ENCODE measurements around the gene FXYD2. TPM values are rescaled to one million over a fixed set of nuclear protein-coding genes. Genes with fewer than 3 reads are reported as not detected.

The FXYD2 gene
- total RNA-seq, 5 donors from 2014 or later (not counting 1 experiment from before 2014, with no cell fraction given), result 4.3 to 26.0 (median 14.7) TPM

GRCh38 chr11:117851106-117851505, 26.6 kb upstream of the FXYD2 start:
- H3K9me3 Mint-ChIP-seq, result peaks cover 0 to 10% (median 8%) of the 10 kb centered on the region in 3 donors
- peaks cover 11% of the 10 kb centered on the region for H3K36me3 Mint-ChIP-seq
- Histone ChIP-seq H3K27ac (ENCODE audit: low read length) (no peak overlapping the region), H3K4me1 (ENCODE audit: control insufficient read depth in 1 of 2, extremely low read depth in 1 of 2, insufficient read depth in 2 of 2, low read length in 2 of 2) (peaks cover 0 to 6% of the 10 kb centered on the region in 2 experiments), H3K9me3 (no peaks in the 10 kb centered on the region), H3K27me3 (replicated peaks in 1 of 2; ENCODE audit: control insufficient read depth in 2 of 2, extremely low read depth in 1 of 2, insufficient read depth in 2 of 2, low read length in 1 of 2) (peaks cover 0 to 2% of the 10 kb centered on the region in 2 experiments), H3K4me3 (ENCODE audit: control insufficient read depth in 1 of 2, extremely low read depth in 1 of 2, low read length in 1 of 2) (no peak overlapping the region), H3K36me3 (ENCODE audit: control insufficient read depth in 2 of 2, extremely low read depth in 1 of 2, insufficient read depth in 1 of 2, low read length in 1 of 2) (no peaks in the 10 kb centered on the region)
- H3K27me3 Mint-ChIP-seq, result peaks cover 6 to 19% of the 10 kb centered on the region in 2 donors
- 86% methylated on average over 1 of the region's 3 CpGs for WGBS (ENCODE audit: insufficient coverage)
- ATAC-seq (replicated peaks in 1 of 4), result no peak
- peaks cover 5 to 7% (median 6%) of the 10 kb centered on the region in 3 donors for H3K4me1 Mint-ChIP-seq
- no peak overlapping the region for H3K4me3 Mint-ChIP-seq
- H3K27ac Mint-ChIP-seq, result no peak overlapping the region
- ChIA-PET POLR2A (no interaction called here), CTCF (interaction anchor here in 1 of 2 donors (0.5 kb wide), 1 partner anchor 131 kb away, joined by 7 read pairs; no protein-coding TSS in a partner anchor)
- DNase-seq, result no peak

- peaks cover 0 to 10% (median 8%) of the 10 kb centered on the region in 3 donors for H3K9me3 Mint-ChIP-seq
- POLR2A ChIA-PET, result no interaction called here
- no peak overlapping the region for H3K4me3 Mint-ChIP-seq
- no peak overlapping the region for H3K27ac ChIP-seq (ENCODE audit: low read length)
- peaks cover 0 to 6% of the 10 kb centered on the region in 2 experiments for H3K4me1 ChIP-seq (ENCODE audit: control insufficient read depth in 1 of 2, extremely low read depth in 1 of 2, insufficient read depth in 2 of 2, low read length in 2 of 2)
- ATAC-seq (replicated peaks in 1 of 4) (no peak), DNase-seq (no peak)
- no peaks in the 10 kb centered on the region for H3K9me3 ChIP-seq
- H3K27ac Mint-ChIP-seq, result no peak overlapping the region
- H3K27me3 Mint-ChIP-seq, result peaks cover 6 to 16% of the 10 kb centered on the region in 2 donors
- 38% methylated on average over 2 of the region's 6 CpGs for WGBS (ENCODE audit: insufficient coverage)
- H3K36me3 ChIP-seq (ENCODE audit: control insufficient read depth in 2 of 2, extremely low read depth in 1 of 2, insufficient read depth in 1 of 2, low read length in 1 of 2), result no peaks in the 10 kb centered on the region
- peaks cover 5 to 7% (median 6%) of the 10 kb centered on the region in 3 donors for H3K4me1 Mint-ChIP-seq
- no peak overlapping the region for H3K4me3 ChIP-seq (ENCODE audit: control insufficient read depth in 1 of 2, extremely low read depth in 1 of 2, low read length in 1 of 2)
- CTCF ChIA-PET, result interaction anchor here in 1 of 2 donors (0.7 to 1.9 kb wide), 4 partner anchors 93 to 203 kb away, joined by 3 to 4 read pairs (median 3); no protein-coding TSS in a partner anchor
- H3K27me3 ChIP-seq (replicated peaks in 1 of 2; ENCODE audit: control insufficient read depth in 2 of 2, extremely low read depth in 1 of 2, insufficient read depth in 2 of 2, low read length in 1 of 2), result no peaks in the 10 kb centered on the region
- H3K36me3 Mint-ChIP-seq, result peaks cover 11% of the 10 kb centered on the region
These were observed 25.4 kb upstream of the FXYD2 start for GRCh38 chr11:117849781-117850414.

- H3K9me3 ChIP-seq, result no peaks in the 10 kb centered on the region
- H3K36me3 ChIP-seq (ENCODE audit: control insufficient read depth in 2 of 2, extremely low read depth in 1 of 2, insufficient read depth in 1 of 2, low read length in 1 of 2), result no peaks in the 10 kb centered on the region
- Mint-ChIP-seq H3K4me1 (peaks cover 0 to 6% (median 0%) of the 10 kb centered on the region in 3 donors), H3K9me3 (no peaks in the 10 kb centered on the region), H3K27me3 (peaks cover 0 to 2% of the 10 kb centered on the region in 2 donors), H3K36me3 (no peaks in the 10 kb centered on the region), H3K4me3 (no peak overlapping the region), H3K27ac (no peak overlapping the region)
- peak; percentile 37 to 90 (median 75) for DNase-seq
- 27% methylated on average over 8 of the region's 9 CpGs for WGBS (ENCODE audit: insufficient coverage)
- H3K27ac ChIP-seq (ENCODE audit: low read length), result no peak overlapping the region
- H3K4me3 ChIP-seq (ENCODE audit: control insufficient read depth in 1 of 2, extremely low read depth in 1 of 2, low read length in 1 of 2), result no peak overlapping the region
- POLR2A ChIA-PET, result no interaction called here
- CTCF ChIA-PET, result interaction anchor here (0.5 to 4.1 kb wide), 12 partner anchors 36 to 211 kb away, joined by 3 to 46 read pairs (median 4); no protein-coding TSS in a partner anchor
- peaks cover 0 to 8% of the 10 kb centered on the region in 2 experiments for H3K4me1 ChIP-seq (ENCODE audit: control insufficient read depth in 1 of 2, extremely low read depth in 1 of 2, insufficient read depth in 2 of 2, low read length in 2 of 2)
- peaks cover 0 to 6% of the 10 kb centered on the region in 2 experiments for H3K27me3 ChIP-seq (replicated peaks in 1 of 2; ENCODE audit: control insufficient read depth in 2 of 2, extremely low read depth in 1 of 2, insufficient read depth in 2 of 2, low read length in 1 of 2)
- peak; percentile 78 to 83 (median 82) for ATAC-seq (replicated peaks in 1 of 4)
These were observed 19.3 kb upstream of the FXYD2 start for GRCh38 chr11:117843666-117844484.

- whole genome bisulfite sequencing (ENCODE audit: insufficient coverage), result 90% methylated on average over 10 of the region's 16 CpGs
These were observed 17.8 kb upstream of the FXYD2 start for GRCh38 chr11:117842131-117842941.

GRCh38 chr11:117841551-117842031, 17.0 kb upstream of the FXYD2 start:
- Histone ChIP-seq H3K27ac (ENCODE audit: low read length) (no peak overlapping the region), H3K4me3 (ENCODE audit: control insufficient read depth in 1 of 2, extremely low read depth in 1 of 2, low read length in 1 of 2) (no peak overlapping the region), H3K9me3 (no peaks in the 10 kb centered on the region), H3K4me1 (ENCODE audit: control insufficient read depth in 1 of 2, extremely low read depth in 1 of 2, insufficient read depth in 2 of 2, low read length in 2 of 2) (peaks cover 0 to 24% of the 10 kb centered on the region in 2 experiments), H3K27me3 (replicated peaks in 1 of 2; ENCODE audit: control insufficient read depth in 2 of 2, extremely low read depth in 1 of 2, insufficient read depth in 2 of 2, low read length in 1 of 2) (peaks cover 0 to 24% of the 10 kb centered on the region in 2 experiments), H3K36me3 (ENCODE audit: control insufficient read depth in 2 of 2, extremely low read depth in 1 of 2, insufficient read depth in 1 of 2, low read length in 1 of 2) (no peaks in the 10 kb centered on the region)
- Mint-ChIP-seq H3K9me3 (no peaks in the 10 kb centered on the region), H3K4me1 (peaks cover 0 to 10% (median 0%) of the 10 kb centered on the region in 3 donors), H3K27me3 (peaks cover 1 to 2% of the 10 kb centered on the region in 2 donors), H3K4me3 (no peak overlapping the region), H3K27ac (no peak overlapping the region), H3K36me3 (no peaks in the 10 kb centered on the region)
- CTCF ChIA-PET, result interaction anchor here in 1 of 2 donors (0.6 to 4.1 kb wide), 3 partner anchors 179 to 756 kb away, joined by 3 to 46 read pairs (median 4); no protein-coding TSS in a partner anchor
- DNase-seq (peak in 1 of 35 experiments; percentile 14), ATAC-seq (replicated peaks in 1 of 4) (no peak)
- WGBS (ENCODE audit: insufficient coverage), result 80% methylated on average over 2 of the region's 7 CpGs
- POLR2A ChIA-PET, result interaction anchor here in 1 of 2 donors (0.6 kb wide), 1 partner anchor 209 kb away, joined by 3 read pairs; no protein-coding TSS in a partner anchor

More at GRCh38 chr11:117842131-117842941, 17.8 kb upstream of the FXYD2 start:
- H3K36me3 Mint-ChIP-seq, result no peaks in the 10 kb centered on the region
- no peak overlapping the region for H3K4me3 ChIP-seq (ENCODE audit: control insufficient read depth in 1 of 2, extremely low read depth in 1 of 2, low read length in 1 of 2)
- H3K27me3 Mint-ChIP-seq, result peaks cover 0 to 2% of the 10 kb centered on the region in 2 donors
- ChIA-PET POLR2A (interaction anchor here (0.6 to 0.7 kb wide), 3 partner anchors 145 to 208 kb away, joined by 3 to 6 read pairs (median 3); no protein-coding TSS in a partner anchor), CTCF (interaction anchor here (0.7 to 4.1 kb wide), 9 partner anchors 19 to 554 kb away, joined by 3 to 46 read pairs (median 3); no protein-coding TSS in a partner anchor)
- H3K27me3 ChIP-seq (replicated peaks in 1 of 2; ENCODE audit: control insufficient read depth in 2 of 2, extremely low read depth in 1 of 2, insufficient read depth in 2 of 2, low read length in 1 of 2), result peaks cover 0 to 16% of the 10 kb centered on the region in 2 experiments
- no peak overlapping the region for H3K27ac Mint-ChIP-seq
- H3K36me3 ChIP-seq (ENCODE audit: control insufficient read depth in 2 of 2, extremely low read depth in 1 of 2, insufficient read depth in 1 of 2, low read length in 1 of 2), result no peaks in the 10 kb centered on the region
- ATAC-seq (replicated peaks in 1 of 4) (no peak), DNase-seq (peak in 1 of 35 experiments; percentile 11)
- peaks cover 0 to 10% (median 0%) of the 10 kb centered on the region in 3 donors for H3K4me1 Mint-ChIP-seq
- no peaks in the 10 kb centered on the region for H3K9me3 Mint-ChIP-seq
- no peaks in the 10 kb centered on the region for H3K9me3 ChIP-seq
- H3K4me1 ChIP-seq (ENCODE audit: control insufficient read depth in 1 of 2, extremely low read depth in 1 of 2, insufficient read depth in 2 of 2, low read length in 2 of 2), result peaks cover 0 to 20% of the 10 kb centered on the region in 2 experiments
- H3K27ac ChIP-seq (ENCODE audit: low read length), result no peak overlapping the region
- no peak overlapping the region for H3K4me3 Mint-ChIP-seq

Data from T-cell (primary cell).